HG03103 (cell line): Measurements from ENCODE around the gene NARS2.
"Not testable (repeated sequence)": the region's sequence is repeated elsewhere in the genome, so short reads cannot be mapped to it uniquely, and the experiment has no call there.

ENCODE experiments used
- ATAC-seq: cut with Tn5 transposase; IDR thresholded peaks from one replicate; pipeline ENCODE4 v1.9.1; 2021; ENCODE audit warnings: low read depth; ENCODE audit not compliant: unreplicated experiment

The NARS2 gene, protein sequence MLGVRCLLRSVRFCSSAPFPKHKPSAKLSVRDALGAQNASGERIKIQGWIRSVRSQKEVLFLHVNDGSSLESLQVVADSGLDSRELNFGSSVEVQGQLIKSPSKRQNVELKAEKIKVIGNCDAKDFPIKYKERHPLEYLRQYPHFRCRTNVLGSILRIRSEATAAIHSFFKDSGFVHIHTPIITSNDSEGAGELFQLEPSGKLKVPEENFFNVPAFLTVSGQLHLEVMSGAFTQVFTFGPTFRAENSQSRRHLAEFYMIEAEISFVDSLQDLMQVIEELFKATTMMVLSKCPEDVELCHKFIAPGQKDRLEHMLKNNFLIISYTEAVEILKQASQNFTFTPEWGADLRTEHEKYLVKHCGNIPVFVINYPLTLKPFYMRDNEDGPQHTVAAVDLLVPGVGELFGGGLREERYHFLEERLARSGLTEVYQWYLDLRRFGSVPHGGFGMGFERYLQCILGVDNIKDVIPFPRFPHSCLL

DNA sequence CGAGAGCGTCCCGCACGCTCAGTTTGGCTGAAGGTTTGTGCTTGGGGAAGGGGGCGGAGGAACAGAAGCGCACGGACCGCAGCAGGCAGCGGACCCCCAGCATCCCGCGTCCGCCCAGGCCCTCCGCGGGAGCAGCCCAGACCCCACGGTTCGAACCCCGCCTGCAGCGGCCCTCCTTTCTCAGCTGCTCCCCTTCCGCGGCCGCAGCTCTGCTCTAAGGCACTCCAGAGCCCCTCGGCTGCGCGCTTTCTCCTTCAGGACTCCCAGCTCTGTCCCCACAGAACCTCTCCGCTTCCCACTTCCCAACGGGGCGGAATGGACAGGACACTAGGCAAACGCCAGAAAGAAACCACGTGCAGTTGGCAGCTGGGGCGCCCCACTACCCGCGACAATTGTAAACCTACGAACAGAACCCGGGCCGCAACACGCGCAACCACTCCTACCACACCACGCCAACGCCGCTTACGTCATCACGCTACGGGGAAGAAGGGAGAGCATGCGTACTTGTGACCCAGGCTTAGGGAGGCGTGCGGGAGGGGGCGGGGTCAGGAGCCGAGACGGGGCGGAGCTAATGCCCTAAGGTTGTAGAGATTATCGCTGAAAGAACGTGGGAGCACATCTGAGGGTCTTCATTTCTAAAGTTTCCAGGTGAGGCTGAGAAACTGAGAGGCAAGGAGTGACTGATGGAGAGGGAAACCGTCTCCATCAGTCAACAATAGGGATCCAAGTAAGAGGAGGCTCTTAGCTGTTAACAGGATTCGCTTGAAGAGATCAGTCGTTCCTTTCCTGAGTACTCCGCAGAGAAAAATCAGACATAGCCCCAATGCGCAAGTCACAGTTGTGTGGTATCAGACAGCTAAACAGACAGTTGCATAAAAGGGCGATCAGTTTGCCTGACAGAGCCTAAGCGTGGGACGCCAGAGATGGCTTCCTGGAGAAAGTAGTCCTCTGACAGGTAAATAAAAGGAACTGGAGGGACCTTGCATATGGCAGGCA lies at the start of gene NARS2:
Gene NARS2, minus strand, starts transcription at position 479 of the 996 bp plus-strand sequence. Its CDS starts 376 bp downstream, at position 103.
- peak; percentile 92 for ATAC-seq

DNA sequence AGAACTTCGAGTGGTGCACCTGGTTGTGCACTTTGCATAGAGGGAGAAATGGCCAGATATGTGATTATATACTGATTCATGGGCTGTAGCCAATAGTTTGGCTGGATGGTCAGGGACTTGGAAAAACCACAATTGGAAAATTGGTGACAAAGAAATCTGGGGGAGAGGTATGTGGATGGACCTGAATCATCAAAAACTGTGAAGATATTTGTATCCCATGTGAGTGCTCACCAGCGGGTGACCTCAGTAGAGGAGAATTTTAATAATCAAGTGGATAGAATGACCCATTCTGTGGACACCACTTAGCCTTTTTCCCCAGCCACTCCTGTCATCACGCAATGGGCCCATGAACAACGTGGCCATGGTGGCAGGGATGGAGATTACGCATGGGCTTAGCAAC lies 48.0 kb upstream of the NARS2 start:
- ATAC-seq, result no peak

GRCh38 chr11:78620159-78620558 lies 45.5 kb upstream of the NARS2 start:
- ATAC-seq, result no peak

DNA sequence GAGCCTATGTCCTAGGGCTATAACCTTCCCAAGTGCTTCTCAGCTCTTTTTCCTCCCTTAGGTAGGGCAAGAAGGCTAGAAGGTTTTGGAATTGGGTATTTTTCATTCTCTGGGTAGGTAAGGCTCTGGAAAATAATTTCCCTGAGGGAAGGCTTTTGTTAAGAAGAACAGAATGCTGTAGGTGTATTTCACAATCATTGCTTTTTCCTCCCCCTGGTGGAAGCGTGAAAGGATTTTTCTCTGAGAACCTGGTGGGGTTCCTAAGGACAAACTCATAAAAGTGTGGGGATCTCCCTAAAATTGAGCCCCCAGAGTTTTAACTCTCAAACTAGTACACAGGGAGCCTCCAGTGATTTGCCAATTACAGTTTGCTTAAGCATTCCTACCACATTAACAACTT lies 41.1 kb upstream of the NARS2 start:
- no peak for ATAC-seq

DNA sequence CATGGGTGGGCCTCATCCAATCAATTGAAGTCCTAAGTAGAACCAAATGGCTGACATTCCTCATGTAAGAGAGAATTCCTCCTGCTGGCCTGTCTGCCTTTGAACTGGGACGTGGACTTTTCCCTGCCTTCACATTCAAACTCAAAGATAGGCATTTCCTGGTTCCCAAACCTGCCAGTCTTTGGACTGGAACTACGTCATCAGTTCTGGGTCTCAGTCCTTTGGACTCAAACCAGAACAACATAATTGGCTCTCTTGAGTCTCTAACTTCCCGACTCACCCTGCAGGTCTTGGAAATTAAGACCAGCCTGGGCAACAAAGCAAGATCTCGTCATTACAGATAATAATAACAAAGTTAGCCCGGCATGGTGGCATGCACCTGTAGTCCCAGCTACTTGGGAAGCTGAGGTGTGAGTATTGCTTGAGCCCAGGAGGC lies 38.7 kb upstream of the NARS2 start:
- no peak for ATAC-seq

DNA sequence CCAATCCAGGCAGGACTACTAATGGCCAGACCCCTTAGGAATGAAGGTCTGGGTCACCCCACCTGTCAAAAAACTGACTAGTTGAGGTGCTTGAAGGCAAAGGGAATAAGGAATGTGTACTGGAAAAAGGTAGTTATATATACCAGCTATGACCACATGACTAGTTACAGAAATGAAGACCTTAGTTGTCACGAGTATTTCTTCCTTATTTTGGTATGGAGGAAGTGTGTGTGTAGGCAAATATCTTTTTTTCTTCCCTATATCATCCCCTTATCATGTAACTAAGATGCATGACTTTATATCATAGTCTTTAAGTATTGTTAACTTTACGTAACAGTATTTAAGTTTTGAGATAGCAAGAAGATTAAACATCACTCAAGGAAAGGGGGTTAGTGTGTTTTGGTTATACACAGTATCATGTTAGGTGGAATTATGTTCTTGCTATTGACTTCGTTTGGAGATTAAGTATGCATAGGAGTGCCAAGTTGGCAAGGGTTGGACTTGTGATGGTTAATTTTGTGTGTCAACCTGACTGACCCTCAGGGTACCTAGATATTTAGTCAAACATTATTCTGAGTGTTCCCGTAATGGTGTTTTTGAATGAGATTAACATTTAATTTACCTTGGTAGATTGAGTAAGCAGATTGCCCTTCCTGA lies 38.2 kb upstream of the NARS2 start:
- ATAC-seq, result no peak

GRCh38 chr11:78609321-78609720 lies 34.7 kb upstream of the NARS2 start:
- not testable (repeated sequence) for ATAC-seq

GRCh38 chr11:78607696-78608095 lies 33.0 kb upstream of the NARS2 start:
- ATAC-seq, result no peak

- ATAC-seq, result no peak
Measured at GRCh38 chr11:78606667-78607066, 32.0 kb upstream of the NARS2 start.

- ATAC-seq, result no peak
Measured at GRCh38 chr11:78605296-78605695, 30.6 kb upstream of the NARS2 start.

- ATAC-seq, result no peak
Measured at GRCh38 chr11:78603792-78604191, 29.1 kb upstream of the NARS2 start.

- ATAC-seq, result not testable (repeated sequence)
Measured at GRCh38 chr11:78602771-78603170, 28.1 kb upstream of the NARS2 start.

- not testable (repeated sequence) for ATAC-seq
Measured at GRCh38 chr11:78601066-78601465, 26.4 kb upstream of the NARS2 start.

GRCh38 chr11:78597579-78597978 lies 22.9 kb upstream of the NARS2 start:
- not testable (repeated sequence) for ATAC-seq

DNA sequence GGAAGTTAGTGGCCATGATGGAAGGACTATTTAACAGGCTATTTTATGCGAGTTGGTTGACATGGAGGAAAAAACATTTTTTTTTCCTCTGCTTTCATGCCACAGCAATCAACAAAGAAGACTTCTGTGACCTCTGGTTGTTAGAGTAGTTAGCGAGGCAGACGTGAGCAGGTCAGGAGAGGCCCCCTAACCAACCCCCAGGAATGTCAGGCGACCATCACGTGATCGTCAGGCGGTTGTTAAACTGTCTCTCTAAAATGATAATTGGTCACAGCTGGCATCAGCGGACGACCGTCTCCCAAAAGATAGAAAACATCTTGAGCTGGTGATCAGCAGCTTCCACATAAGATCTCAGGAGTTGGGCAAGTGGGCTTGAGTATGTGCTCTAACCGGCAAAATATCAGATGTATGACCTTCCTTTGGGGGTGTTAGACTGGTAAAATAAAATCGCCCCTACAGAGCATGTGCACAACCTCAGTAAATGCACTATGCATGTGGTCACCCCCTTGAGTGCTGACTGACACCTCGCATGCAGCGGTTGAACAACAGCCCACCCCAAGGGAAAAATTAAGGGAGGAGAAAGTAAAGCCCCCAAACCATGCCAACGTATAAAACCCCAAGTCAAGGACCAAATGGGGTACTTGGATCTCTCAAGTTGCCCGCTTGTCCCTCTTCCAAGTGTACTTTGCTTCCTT lies 20.9 kb upstream of the NARS2 start:
- ATAC-seq, result no peak

DNA sequence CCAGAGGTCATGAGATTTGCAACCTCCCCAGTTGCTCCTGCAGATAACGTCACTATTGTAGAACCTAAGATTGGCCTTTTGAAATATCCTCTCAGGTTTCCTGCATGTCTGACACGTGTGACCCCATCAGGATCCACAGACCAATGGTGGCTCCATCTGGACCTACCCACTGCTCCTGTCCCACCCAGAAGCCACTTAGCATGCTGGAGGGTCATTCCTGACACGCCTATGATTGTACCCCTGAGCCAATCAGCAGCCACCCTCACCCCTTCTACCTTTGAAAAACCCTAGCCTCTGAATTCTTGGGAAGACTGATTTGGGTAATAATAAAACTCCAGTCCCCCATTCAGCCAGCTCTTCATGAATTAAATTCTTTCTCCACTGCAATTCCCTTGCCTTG lies 20.1 kb upstream of the NARS2 start:
- no peak for ATAC-seq

DNA sequence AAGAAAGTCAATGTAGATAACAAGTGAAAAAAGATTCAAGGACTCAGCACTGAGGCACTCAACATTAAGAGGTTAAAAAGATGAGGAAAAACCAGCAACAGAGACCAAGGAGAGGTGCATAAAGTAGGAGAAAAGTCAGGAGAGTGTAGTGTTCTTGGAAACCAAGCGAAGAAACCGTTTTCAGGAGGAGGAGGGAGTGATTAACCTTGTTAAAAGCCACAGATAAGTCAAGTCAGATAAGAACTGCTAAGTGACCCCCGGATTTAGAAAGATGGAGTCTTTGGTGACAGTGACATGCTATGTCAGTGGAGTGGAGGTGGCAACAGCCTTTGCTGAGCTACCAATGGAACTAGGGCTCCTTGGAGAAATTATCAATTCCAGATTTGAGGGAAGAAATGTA lies 13.9 kb upstream of the NARS2 start:
- no peak for ATAC-seq

DNA sequence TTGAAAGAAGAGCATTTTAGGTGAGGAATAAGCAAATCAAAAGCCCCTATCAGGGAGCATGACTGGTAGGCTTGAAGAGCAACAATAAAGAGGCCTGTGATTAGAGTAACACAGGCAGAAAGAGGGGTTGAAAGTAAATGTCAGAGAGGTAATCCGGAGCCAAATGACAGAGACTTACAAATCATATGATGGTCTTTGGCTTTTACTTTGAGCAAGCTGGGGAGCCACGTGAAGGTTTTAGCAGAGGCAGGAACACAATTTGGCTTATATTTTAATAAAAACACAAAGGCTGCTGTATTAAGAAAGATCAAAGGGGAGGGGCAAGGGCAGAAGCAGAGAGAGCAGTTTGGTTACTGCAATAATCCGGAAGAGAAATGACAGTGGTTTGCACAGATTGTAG lies 12.8 kb upstream of the NARS2 start:
- ATAC-seq, result no peak

- no peak for ATAC-seq
Measured at GRCh38 chr11:78586452-78587046, 11.9 kb upstream of the NARS2 start.

DNA sequence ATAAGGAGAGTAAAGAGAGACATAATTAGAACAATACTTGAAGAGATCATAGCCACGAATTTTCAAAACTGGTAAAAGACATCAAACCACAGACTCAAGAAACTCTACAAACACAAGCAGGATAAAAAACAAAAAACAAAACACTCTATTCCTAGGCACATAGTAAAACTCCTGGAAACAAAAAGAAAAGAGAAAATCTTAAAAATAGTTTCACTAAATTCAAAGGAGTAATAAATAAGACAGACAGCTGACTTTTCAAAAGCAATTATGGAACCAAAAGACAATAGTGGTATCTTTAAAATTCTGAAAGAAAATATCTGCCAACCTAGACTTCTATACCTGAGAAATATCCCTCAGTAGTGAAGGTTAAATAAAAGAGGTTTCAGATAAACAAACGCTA lies 9.2 kb upstream of the NARS2 start:
- no peak for ATAC-seq
